ENCODE results near the gene ARID1B.

The ARID1B gene

DNA sequence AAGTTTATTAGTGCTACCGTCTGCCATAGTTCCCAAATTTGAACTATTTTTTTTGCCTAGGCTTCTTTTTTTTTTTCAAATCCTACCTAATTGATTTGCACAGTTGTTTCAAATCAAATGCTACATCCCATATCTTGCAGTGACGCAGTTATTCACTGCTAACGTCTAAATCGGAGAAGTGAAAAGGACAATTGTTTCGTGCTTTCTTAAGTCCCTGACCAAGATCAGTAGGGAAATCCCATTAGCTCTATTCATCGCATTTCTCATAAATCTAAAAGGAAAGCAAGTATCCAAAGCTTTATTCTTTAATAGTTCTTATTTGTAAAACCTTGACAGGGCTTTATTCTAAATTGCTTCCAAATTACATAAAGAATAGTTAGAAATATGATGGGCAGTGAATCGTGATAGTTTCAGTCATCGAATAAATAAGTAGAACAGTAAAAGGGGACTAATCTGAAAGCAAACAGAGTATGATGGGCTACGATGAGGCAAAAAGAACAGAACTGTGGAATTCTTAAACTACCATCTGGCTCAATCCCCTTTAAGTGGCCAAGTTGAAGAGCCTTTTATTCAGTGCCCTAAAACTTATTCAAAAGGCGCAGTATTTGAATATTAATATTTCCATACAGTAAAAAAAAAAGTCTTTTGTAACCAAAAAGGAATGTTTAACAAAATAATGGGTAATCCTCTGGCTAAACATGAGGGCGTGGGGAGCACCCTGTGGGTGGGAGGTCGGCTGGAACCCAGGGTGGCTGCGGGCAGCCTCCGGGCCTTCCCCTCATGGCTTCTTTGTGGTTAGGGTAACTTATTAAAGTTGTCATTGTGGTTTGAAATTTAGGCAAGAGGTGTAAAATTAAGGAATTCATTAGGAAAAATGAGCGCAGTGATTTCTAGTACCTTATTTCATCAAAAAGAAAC is 3.0 kb upstream of the ARID1B start:
- DNase-seq (ENCODE audit: low spot score) = no peak

GRCh38 chr6:156774863-156775405 is 2.2 kb upstream of the ARID1B start:
- peak; percentile 40 for DNase-seq (ENCODE audit: low spot score)

GRCh38 chr6:156775717-156776116 is 1.5 kb upstream of the ARID1B start:
- no peak for DNase-seq (ENCODE audit: low spot score)

GRCh38 chr6:156776470-156776839 is 723 bp upstream of the ARID1B start:
- peak; percentile 52 for DNase-seq (ENCODE audit: low spot score)

- peak; percentile 33 for DNase-seq (ENCODE audit: low spot score)
These were observed 637 bp downstream of the ARID1B start for GRCh38 chr6:156777577-156778453.

DNA sequence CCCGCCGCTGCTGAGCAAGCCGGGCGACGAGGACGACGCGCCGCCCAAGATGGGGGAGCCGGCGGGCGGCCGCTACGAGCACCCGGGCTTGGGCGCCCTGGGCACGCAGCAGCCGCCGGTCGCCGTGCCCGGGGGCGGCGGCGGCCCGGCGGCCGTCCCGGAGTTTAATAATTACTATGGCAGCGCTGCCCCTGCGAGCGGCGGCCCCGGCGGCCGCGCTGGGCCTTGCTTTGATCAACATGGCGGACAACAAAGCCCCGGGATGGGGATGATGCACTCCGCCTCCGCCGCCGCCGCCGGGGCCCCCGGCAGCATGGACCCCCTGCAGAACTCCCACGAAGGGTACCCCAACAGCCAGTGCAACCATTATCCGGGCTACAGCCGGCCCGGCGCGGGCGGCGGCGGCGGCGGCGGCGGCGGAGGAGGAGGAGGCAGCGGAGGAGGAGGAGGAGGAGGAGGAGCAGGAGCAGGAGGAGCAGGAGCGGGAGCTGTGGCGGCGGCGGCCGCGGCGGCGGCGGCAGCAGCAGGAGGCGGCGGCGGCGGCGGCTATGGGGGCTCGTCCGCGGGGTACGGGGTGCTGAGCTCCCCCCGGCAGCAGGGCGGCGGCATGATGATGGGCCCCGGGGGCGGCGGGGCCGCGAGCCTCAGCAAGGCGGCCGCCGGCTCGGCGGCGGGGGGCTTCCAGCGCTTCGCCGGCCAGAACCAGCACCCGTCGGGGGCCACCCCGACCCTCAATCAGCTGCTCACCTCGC is 1.5 kb downstream of the ARID1B start:
- DNase-seq (ENCODE audit: low spot score) = peak; percentile 25

- DNase-seq (ENCODE audit: low spot score) = peak; percentile 28
These were observed 2.3 kb downstream of the ARID1B start for GRCh38 chr6:156779206-156780094.

DNA sequence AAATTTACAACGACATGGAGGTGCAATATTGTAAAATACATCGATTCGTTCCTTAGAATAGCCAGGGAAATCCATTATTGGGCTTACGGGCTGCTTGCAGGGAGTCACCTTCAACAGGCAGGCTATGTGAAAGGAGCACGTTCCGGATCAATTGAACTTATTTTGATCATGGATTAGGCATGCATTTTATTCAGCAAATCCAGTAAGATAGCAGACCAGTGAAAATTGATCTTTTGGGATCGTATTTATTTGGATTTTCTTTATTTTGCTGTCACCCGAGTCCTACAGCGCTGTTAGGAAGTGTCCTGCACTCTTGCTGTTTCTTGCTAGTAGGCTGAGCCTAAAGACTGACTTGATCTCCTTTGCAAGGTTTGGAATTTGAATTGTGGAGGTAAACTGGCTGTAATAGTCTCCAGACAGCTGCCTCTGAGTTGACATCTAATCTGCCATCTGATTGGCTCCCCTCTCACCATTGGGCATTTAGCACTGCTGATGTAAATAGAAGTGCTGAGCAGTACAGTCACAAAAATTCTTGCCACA is 3.0 kb downstream of the ARID1B start:
- DNase-seq (ENCODE audit: low spot score) = peak; percentile 88

GRCh38 chr6:156780962-156781853 is 4.0 kb downstream of the ARID1B start:
- DNase-seq (ENCODE audit: low spot score) = no peak

GRCh38 chr6:156781861-156782631 is 4.9 kb downstream of the ARID1B start:
- peak; percentile 10 for DNase-seq (ENCODE audit: low spot score)

DNA sequence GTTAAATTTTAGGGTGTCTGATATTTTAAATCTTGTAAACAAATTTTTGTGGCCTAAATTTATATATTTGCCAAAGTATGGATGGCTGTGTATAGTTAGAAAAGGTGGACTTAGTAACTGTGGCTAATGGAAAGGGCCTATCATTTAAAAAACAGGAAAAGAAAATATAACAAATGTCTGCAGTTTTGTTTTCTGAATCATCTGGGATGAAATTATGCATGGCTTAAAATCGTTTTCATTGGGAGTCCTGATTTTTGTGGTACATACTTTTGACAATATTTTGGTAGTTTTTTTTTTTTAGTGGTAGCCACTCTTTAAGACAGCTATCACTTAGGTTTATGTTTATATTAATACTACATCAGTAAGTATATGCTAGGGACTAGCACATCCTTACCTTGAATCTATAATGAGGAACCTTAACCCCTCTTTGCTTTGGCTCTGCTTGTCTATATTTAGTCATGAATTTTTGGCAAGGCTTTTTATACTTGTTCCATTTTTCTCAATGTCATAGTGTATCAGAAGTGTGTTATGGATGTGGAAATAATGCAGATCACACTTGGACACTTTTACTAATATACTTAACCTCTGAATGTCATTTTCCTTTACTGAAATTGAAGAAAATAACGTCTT is 5.6 kb downstream of the ARID1B start:
- no peak for DNase-seq (ENCODE audit: low spot score)

GRCh38 chr6:156783958-156784357 is 6.8 kb downstream of the ARID1B start:
- DNase-seq (ENCODE audit: low spot score) = no peak

GRCh38 chr6:156786652-156787051 is 9.5 kb downstream of the ARID1B start:
- no peak for DNase-seq (ENCODE audit: low spot score)

- no peak for DNase-seq (ENCODE audit: low spot score)
These were observed 10.7 kb downstream of the ARID1B start for GRCh38 chr6:156787569-156788492.

DNA sequence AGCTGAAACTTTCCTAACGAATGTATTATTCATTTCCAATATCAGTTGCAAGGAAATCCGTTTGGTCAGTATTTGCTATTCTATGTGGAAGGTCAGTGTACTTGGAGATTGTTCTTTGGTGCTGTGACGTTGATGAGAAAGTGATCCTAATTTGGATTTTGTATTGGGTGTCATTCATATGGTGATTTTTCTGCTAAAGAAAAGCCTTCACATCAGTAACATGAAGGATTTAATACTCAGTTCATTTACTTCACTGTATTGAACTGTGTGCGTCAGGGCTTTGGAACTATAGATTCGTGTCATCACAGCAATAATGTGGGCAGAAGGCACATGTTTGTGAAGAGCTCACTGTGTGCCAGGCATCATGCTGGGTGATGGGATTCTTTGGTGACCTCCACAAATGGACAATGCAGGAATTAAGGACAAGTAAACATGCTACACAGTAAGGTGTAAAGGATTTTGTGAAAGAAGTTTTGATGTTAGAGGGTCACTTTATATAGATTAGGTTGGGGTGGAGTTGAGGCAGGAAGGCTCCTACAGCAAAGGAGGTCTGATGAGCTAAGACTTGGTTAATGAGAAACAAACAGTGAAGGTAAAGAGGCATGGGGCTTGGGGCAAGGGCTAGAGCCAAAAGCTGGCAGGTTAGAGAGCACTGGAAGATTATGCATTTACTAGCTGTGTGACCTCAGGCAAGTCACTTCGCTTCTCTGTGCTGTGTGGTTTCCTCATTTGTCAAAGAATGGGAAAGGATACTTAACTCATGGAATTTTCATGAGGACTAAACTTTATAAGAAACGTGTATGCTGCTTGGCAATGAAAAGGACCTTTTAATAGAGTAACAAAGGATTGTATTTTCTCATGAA is 12.1 kb downstream of the ARID1B start:
- no peak for DNase-seq (ENCODE audit: low spot score)

GRCh38 chr6:156790711-156791319 is 13.6 kb downstream of the ARID1B start:
- DNase-seq (ENCODE audit: low spot score) = no peak
